ENCODE data around the gene ASAP2.

Gene ASAP2

GRCh38 chr2:9205963-9206948, at the start of gene ASAP2:
Gene ASAP2, plus strand, starts transcription at chr2:9206812. Its CDS starts 293 bp downstream, at chr2:9207105.
- DNase-seq (ENCODE audit: low spot score): peak; percentile 7

- no peak for DNase-seq (ENCODE audit: low spot score)
These were observed 47.5 kb upstream of the ASAP2 start for GRCh38 chr2:9158786-9159779.

GRCh38 chr2:9160732-9161131, 45.9 kb upstream of the ASAP2 start:
- no peak for DNase-seq (ENCODE audit: low spot score)

GRCh38 chr2:9162841-9163240, 43.8 kb upstream of the ASAP2 start:
- no peak for DNase-seq (ENCODE audit: low spot score)

- no peak for DNase-seq (ENCODE audit: low spot score)
These were observed 43.1 kb upstream of the ASAP2 start for GRCh38 chr2:9163306-9164111.

- no peak for DNase-seq (ENCODE audit: low spot score)
These were observed 42.5 kb upstream of the ASAP2 start for GRCh38 chr2:9164112-9164608.

GRCh38 chr2:9165625-9166024, 41.0 kb upstream of the ASAP2 start:
- DNase-seq (ENCODE audit: low spot score): no peak

- DNase-seq (ENCODE audit: low spot score): no peak
These were observed 39.8 kb upstream of the ASAP2 start for GRCh38 chr2:9166579-9167377.

- no peak for DNase-seq (ENCODE audit: low spot score)
These were observed 38.6 kb upstream of the ASAP2 start for GRCh38 chr2:9167718-9168657.

GRCh38 chr2:9168821-9169221, 37.8 kb upstream of the ASAP2 start:
- no peak for DNase-seq (ENCODE audit: low spot score)

GRCh38 chr2:9169349-9170107, 37.1 kb upstream of the ASAP2 start:
- no peak for DNase-seq (ENCODE audit: low spot score)

GRCh38 chr2:9170458-9171130, 36.0 kb upstream of the ASAP2 start:
- DNase-seq (ENCODE audit: low spot score): no peak

GRCh38 chr2:9174771-9175437, 31.7 kb upstream of the ASAP2 start:
- DNase-seq (ENCODE audit: low spot score): no peak

- no peak for DNase-seq (ENCODE audit: low spot score)
These were observed 28.3 kb upstream of the ASAP2 start for GRCh38 chr2:9178110-9178903.

GRCh38 chr2:9178904-9179571, 27.6 kb upstream of the ASAP2 start:
- no peak for DNase-seq (ENCODE audit: low spot score)

GRCh38 chr2:9179572-9180201, 26.9 kb upstream of the ASAP2 start:
- no peak for DNase-seq (ENCODE audit: low spot score)
